RWPE2 (cell line): ENCODE results near the gene DHX9.
A peak's percentile ranks its signal among the peaks of the same experiment; 100 is the strongest.

ENCODE experiments used
- ATAC-seq: fragments of 200-7000 bp; cut with Tn5 transposase; 3 replicates; pipeline ENCODE4 v1.9.1; 2021; ENCODE audit warnings: low read depth
- DNase-seq: peaks from one replicate; pipeline ENCODE4 v3.0.0-alpha.2; 2020; ENCODE audit warnings: low spot score
- H3K27ac ChIP-seq: fragments of 450-650 bp; 2 replicates; pipeline ENCODE4 v1.5.1; 2017; ENCODE audit warnings: mild to moderate bottlenecking; ENCODE audit not compliant: poor library complexity, severe bottlenecking
- H3K27me3 ChIP-seq: fragments of 250-450 bp; sonication (Bioruptor Pico); 2 replicates; pipeline ENCODE4 v1.5.1; 2021; ENCODE audit warnings: mild to moderate bottlenecking, moderate library complexity; ENCODE audit not compliant: insufficient read depth, poor library complexity, severe bottlenecking
- H3K36me3 ChIP-seq: fragments of 250-450 bp; sonication (Bioruptor Pico); 2 replicates; pipeline ENCODE4 v1.5.1; 2020; ENCODE audit warnings: low read depth, mild to moderate bottlenecking, moderate library complexity
- H3K4me1 ChIP-seq: fragments of 250-450 bp; sonication (Bioruptor Pico); 2 replicates; pipeline ENCODE4 v1.5.1; 2021; ENCODE audit warnings: mild to moderate bottlenecking, moderate library complexity; ENCODE audit not compliant: insufficient read depth, poor library complexity, severe bottlenecking
- H3K4me3 ChIP-seq: fragments of 250-450 bp; sonication (Bioruptor Pico); 2 replicates; pipeline ENCODE4 v1.5.1; 2021; ENCODE audit warnings: mild to moderate bottlenecking, moderate library complexity; ENCODE audit not compliant: severe bottlenecking
- H3K9me3 ChIP-seq: fragments of 250-450 bp; sonication (Bioruptor Pico); 2 replicates; pipeline ENCODE4 v1.5.1; 2021; ENCODE audit warnings: mild to moderate bottlenecking, moderate library complexity; ENCODE audit not compliant: severe bottlenecking
- CTCF ChIP-seq: fragments of 450-650 bp; IDR thresholded peaks from one replicate; pipeline ENCODE4 v1.5.1; 2017; ENCODE audit warnings: mild to moderate bottlenecking, moderate library complexity; ENCODE audit not compliant: poor library complexity, severe bottlenecking

Gene DHX9

GRCh38 chr1:182834326-182834725, 4.8 kb upstream of the DHX9 start:
- H3K4me1 ChIP-seq = peaks cover 4% of the 10 kb centered on the region
- no peak for TF ChIP-seq CTCF
- no peak for DNase-seq
- no peaks in the 10 kb centered on the region for H3K36me3 ChIP-seq
- H3K27me3 ChIP-seq = no peaks in the 10 kb centered on the region
- no peak overlapping the region for H3K27ac ChIP-seq
- no peak overlapping the region for H3K4me3 ChIP-seq
- ATAC-seq = no peak
- no peaks in the 10 kb centered on the region for H3K9me3 ChIP-seq

GRCh38 chr1:182835806-182836205, 3.3 kb upstream of the DHX9 start:
- TF ChIP-seq CTCF = no peak
- Histone ChIP-seq H3K27me3 (no peaks in the 10 kb centered on the region), H3K4me3 (no peak overlapping the region), H3K4me1 (peaks cover 4% of the 10 kb centered on the region), H3K9me3 (no peaks in the 10 kb centered on the region), H3K36me3 (peaks cover 6% of the 10 kb centered on the region), H3K27ac (no peak overlapping the region)
- DNase-seq (no peak), ATAC-seq (no peak)

- Histone ChIP-seq H3K36me3 (peaks cover 60% of the 10 kb centered on the region), H3K27me3 (no peaks in the 10 kb centered on the region), H3K4me1 (peaks cover 12% of the 10 kb centered on the region), H3K4me3 (peak overlapping the region; percentile 74), H3K9me3 (no peaks in the 10 kb centered on the region), H3K27ac (no peak overlapping the region)
- ATAC-seq = no peak; the same call in 2 of the 3 replicates
- TF ChIP-seq CTCF = no peak
- no peak for DNase-seq
Observed at GRCh38 chr1:182841368-182841988, 2.3 kb downstream of the DHX9 start.

- ATAC-seq (no peak), DNase-seq (no peak)
- no peak overlapping the region for H3K27ac ChIP-seq
- peaks cover 12% of the 10 kb centered on the region for H3K4me1 ChIP-seq
- peaks cover 68% of the 10 kb centered on the region for H3K36me3 ChIP-seq
- no peak overlapping the region for H3K4me3 ChIP-seq
- no peaks in the 10 kb centered on the region for H3K27me3 ChIP-seq
- TF ChIP-seq CTCF = no peak
- H3K9me3 ChIP-seq = no peaks in the 10 kb centered on the region
Observed at GRCh38 chr1:182842265-182842664, 3.1 kb downstream of the DHX9 start.

- ATAC-seq = no peak
- DNase-seq = no peak
- peaks cover 17% of the 10 kb centered on the region for H3K4me1 ChIP-seq
- H3K9me3 ChIP-seq = no peaks in the 10 kb centered on the region
- H3K36me3 ChIP-seq = peaks cover 97% of the 10 kb centered on the region
- TF ChIP-seq CTCF = no peak
- no peak overlapping the region for H3K27ac ChIP-seq
- no peak overlapping the region for H3K4me3 ChIP-seq
- H3K27me3 ChIP-seq = no peaks in the 10 kb centered on the region
Observed at GRCh38 chr1:182845379-182845778, 6.2 kb downstream of the DHX9 start.
